ENCODE measurements around the gene ADH1B. TPM values are rescaled to one million over a fixed set of nuclear protein-coding genes. Genes with fewer than 3 reads are reported as not detected.
"Not testable (repeated sequence)": the region's sequence is repeated elsewhere in the genome, so short reads cannot be mapped to it uniquely, and the experiment has no call there.

Gene ADH1B
- 10 to 100 TPM; 18.5 to 25.9 (median 23.1) TPM for polyA plus RNA-seq (ENCODE audit: insufficient read length in 4 of 4)

- DNase-seq (ENCODE audit: low read depth in 4 of 4, low spot score in 3 of 4) = no peak
These were observed at the start of gene ADH1B for GRCh38 chr4:99321241-99322191. ADH1B (minus strand) TSS chr4:99321401; CDS start chr4:99321331, 70 bp downstream.

GRCh38 chr4:99367817-99368216 is 46.6 kb upstream of the ADH1B start:
- not testable (repeated sequence) for DNase-seq (ENCODE audit: low read depth in 4 of 4, low spot score in 3 of 4)

- no peak for DNase-seq (ENCODE audit: low read depth in 4 of 4, low spot score in 3 of 4)
These were observed 45.3 kb upstream of the ADH1B start for GRCh38 chr4:99366491-99366890.

DNA sequence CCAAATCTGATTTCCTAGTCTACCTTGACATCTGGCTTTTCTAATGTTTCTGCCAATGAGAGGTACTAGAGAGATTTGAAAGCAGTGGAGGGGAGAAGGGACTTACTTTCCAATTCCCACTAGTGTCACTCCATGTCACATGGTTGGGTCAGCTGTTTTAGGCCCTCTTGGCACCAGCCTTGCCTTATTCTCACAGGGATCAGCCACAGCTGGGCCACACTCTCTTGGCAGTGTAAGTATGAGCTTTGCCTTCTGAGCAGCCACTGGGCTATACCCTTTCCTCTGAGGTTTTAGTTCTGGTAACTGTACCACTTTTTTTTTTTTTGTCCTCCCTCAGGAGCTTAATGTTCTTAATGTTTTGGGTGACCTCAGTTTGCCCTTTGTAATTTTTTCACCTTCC is 41.6 kb upstream of the ADH1B start:
- DNase-seq (ENCODE audit: low read depth in 4 of 4, low spot score in 3 of 4) = no peak

GRCh38 chr4:99361899-99362275 is 40.7 kb upstream of the ADH1B start:
- no peak for DNase-seq (ENCODE audit: low read depth in 4 of 4, low spot score in 3 of 4)

GRCh38 chr4:99361268-99361898 is 40.2 kb upstream of the ADH1B start:
- no peak for DNase-seq (ENCODE audit: low read depth in 4 of 4, low spot score in 3 of 4)

DNA sequence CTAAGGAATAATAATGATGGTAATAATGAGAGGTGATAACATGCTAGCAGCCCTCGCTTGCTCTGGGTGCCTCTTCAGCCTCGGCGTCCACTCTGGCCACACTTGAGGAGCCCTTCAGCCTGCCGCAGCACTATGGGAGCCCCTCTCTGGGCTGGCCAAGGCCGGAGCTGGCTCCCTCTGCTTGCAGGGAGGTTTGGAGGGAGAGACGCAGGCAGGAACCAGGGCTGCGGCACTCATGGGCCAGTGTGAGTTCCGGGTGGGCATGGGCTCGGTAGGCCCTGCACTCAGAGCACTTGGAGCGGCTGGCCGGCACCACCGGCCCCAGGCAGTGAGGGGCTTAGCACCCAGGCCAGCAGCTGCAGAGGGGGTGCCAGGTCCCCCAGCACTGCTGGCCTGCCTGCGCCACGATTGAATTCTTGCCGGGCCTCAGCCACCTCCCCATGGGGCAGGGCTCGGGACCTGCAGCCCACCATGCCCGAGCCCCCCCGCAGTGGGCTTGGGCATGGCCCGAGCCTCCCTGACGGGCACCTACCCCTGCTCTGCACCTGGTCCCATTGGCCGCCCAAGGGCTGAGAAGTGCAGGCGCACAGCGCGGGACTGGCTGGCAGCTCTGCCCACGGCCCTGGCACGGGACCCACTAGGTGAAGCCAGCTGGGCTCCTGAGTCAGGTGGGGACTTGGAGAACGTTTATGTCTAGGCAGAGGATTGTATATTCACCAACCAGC is 38.4 kb upstream of the ADH1B start:
- no peak for DNase-seq (ENCODE audit: low read depth in 4 of 4, low spot score in 3 of 4)

GRCh38 chr4:99357948-99358347 is 36.7 kb upstream of the ADH1B start:
- DNase-seq (ENCODE audit: low read depth in 4 of 4, low spot score in 3 of 4) = no peak

DNA sequence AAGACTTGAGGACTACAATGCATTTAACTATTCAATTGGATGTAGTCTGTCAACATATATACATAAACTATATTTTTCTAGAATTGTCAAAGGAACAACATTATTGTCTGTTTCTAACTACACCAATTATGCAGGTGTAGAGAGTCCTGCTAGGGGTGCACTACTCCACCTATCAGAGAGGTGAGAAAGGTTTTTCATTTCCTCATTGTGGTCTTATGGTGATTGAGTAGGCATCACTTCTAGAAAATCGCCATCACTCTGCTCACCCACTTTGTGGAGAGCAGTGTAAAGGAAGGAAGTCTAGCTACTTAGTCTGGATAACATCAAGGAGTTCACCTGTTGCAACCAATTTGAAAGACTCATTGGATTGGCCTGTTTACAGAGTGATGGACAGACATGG is 35.8 kb upstream of the ADH1B start:
- DNase-seq (ENCODE audit: low read depth in 4 of 4, low spot score in 3 of 4) = no peak

- not testable (repeated sequence) for DNase-seq (ENCODE audit: low read depth in 4 of 4, low spot score in 3 of 4)
These were observed 34.9 kb upstream of the ADH1B start for GRCh38 chr4:99356149-99356548.

DNA sequence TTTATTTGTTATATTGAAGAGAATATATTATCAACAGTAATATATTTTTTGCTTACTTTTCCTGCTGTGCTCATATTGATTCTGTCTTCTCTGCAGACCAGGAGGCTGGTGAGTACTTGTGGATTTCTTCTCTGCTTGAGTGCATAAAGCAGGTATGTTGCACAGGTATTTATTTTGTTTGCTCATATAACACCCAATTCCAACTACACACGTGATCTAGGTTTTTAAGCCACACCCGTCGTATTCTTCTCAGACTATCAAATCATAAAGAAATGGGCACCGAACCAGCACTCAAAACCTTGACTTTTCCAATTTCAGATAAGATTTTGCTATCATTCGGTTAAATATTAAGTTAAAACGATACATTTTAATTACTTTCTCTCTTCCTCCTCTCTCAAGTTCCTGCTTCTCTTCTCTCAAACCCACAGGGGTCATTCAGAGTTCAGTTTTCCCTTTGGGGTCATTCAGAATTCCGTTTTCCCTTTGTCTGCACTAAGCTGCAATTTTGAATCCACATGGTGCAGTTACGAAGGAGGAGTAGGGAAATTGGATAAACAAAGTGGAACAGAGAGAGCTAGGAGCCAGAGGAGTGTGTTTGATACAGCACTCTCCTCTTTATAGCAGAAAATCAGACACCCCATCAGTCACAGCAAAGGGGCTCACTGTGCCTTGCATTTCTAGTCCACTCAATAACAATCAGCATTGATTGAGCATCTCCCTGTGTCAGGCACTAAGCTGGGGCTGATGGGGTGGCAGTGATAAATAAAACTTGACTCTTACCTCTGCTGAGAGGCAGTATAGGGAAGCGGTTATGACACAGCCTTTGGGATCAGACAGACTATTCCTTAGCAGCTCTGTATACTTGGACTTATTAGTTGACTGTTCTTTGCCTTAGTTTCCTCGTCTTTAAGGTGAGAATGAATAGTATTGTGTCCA is 31.7 kb upstream of the ADH1B start, which contains the start of gene ADH1C:
Gene ADH1C (minus strand): TSS at position 145 of the 936 bp plus-strand sequence. CDS start 71 bp downstream, at position 74.
- DNase-seq (ENCODE audit: low read depth in 4 of 4, low spot score in 3 of 4) = peak in 3 of 4 donors; percentile 34 to 52 (median 35)

DNA sequence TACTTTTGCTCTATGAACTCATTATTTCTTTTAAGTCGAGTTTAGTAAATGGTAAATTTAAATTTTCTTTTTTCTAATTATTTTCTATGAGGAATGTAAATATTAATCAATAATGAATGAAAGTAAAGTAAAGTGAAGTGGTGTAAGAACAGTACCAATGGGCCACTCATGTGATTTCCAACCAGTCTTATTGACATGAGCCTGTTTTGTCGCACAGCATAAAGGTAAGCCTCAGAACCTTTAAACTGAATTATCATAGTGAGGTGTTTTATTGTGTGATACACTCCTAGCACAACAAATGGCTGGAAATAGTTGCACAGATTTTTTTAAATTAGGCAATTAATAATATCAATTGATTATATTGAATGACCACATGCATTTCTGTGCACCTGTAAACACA is 30.3 kb upstream of the ADH1B start:
- no peak for DNase-seq (ENCODE audit: low read depth in 4 of 4, low spot score in 3 of 4)

DNA sequence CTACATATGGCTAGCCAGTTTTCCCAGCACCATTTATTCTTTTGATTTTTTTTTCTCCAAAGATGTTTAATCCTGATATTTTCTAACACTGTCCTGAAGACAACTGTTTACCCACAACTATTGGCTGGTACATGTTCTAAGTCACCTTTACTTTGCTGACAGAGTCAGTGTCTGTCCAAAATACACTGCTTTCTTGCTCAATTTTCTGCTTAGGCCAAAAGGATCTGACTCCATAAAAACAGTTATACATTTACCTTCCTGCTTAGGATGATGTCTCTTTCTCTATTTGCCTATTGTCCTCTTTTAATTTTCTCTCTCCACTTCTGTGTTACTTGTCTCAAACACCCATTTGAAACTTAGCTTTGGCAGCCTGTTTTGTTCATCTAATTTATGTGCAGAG is 28.1 kb upstream of the ADH1B start:
- DNase-seq (ENCODE audit: low read depth in 4 of 4, low spot score in 3 of 4) = no peak

DNA sequence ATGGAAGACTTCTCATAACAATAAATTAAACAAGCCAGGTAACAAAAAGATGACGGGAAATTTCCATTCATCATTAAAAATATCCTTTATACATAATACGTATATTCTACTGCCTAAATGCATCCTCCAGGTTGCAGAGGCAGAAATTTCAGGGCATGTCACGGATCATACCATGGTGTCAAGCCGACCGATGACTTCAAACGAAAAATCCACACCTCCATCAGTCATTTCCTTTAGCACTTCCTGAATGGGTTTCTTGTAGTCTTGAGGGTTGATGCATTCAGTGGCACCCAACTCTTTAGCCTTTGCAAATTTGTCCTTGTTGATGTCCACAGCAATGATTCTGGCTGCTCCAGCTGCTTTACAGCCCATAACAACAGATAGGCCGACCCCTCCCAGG is 21.4 kb upstream of the ADH1B start:
- not testable (repeated sequence) for DNase-seq (ENCODE audit: low read depth in 4 of 4, low spot score in 3 of 4)

DNA sequence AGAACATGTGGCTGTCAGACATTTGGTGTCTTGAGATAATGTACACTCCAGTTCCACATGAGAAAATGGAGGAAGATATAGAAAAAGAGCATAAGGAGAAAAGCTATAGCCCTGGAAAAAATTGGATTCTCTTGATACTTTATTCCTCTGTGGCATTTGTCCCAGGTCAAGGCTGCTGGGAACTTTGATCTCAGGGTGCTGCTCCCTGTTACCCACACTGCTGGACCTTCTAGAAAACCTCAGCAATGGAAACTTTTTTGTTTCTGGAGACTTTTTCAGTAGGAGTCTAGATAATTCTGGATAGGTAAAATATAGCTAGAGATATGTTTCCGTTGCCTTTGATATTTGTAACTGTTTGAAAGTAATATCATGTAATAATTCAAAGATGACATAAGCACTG is 20.2 kb upstream of the ADH1B start:
- DNase-seq (ENCODE audit: low read depth in 4 of 4, low spot score in 3 of 4) = no peak

DNA sequence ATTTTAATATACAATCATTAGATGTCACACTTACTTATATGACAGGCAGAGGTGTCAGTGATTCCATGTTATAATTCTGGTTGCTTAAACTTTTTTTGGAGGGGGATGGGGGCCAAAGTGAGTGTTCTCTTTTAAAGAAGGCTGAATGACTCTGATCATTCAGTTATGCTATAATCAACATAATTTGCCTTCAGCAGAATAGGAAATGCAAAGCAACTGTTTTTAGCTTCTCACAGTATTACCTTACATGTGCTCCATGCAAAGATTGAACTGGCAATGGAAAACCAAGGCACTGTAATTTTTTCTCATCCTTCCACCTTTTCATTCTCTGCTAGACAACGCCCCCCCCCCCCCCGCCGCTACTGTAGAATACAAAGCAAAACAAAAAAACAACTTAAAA is 18.0 kb upstream of the ADH1B start:
- no peak for DNase-seq (ENCODE audit: low read depth in 4 of 4, low spot score in 3 of 4)

- no peak for DNase-seq (ENCODE audit: low read depth in 4 of 4, low spot score in 3 of 4)
These were observed 15.4 kb upstream of the ADH1B start for GRCh38 chr4:99336553-99336952.

- DNase-seq (ENCODE audit: low read depth in 4 of 4, low spot score in 3 of 4) = no peak
These were observed 13.7 kb upstream of the ADH1B start for GRCh38 chr4:99334880-99335279.

DNA sequence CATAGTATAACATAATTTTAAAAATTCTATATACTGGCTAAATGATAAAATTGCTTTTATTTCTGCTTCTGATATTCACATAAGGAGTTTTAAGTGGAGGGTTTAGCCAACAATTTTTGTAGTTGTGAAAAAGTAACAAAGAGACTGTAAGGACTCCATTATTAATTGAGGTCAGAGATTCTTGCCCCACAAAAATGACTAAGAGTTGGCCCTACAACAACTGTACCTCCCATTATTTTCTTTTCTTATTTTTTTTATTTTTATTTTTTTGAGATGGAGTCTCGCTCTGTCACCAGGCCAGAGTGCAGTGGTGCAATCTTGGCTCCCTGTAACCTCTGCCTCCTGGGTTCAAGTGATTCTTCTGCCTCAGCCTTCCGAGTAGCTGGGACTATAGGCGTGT is 9.4 kb upstream of the ADH1B start:
- DNase-seq (ENCODE audit: low read depth in 4 of 4, low spot score in 3 of 4) = no peak

GRCh38 chr4:99329876-99330275 is 8.7 kb upstream of the ADH1B start:
- DNase-seq (ENCODE audit: low read depth in 4 of 4, low spot score in 3 of 4) = no peak
